HG03521 (cell line): ENCODE measurements around the gene CYP27C1.

Experiments
- ATAC-seq: cut with Tn5 transposase; IDR thresholded peaks from one replicate; pipeline ENCODE4 v1.9.1; 2021; ENCODE audit warnings: mild to moderate bottlenecking, moderate library complexity; ENCODE audit not compliant: unreplicated experiment

CYP27C1 gene

GRCh38 chr2:127195140-127196074 lies 24.7 kb downstream of the CYP27C1 start:
- no peak for ATAC-seq

GRCh38 chr2:127194447-127194846 lies 25.7 kb downstream of the CYP27C1 start:
- no peak for ATAC-seq

GRCh38 chr2:127193967-127194280 lies 26.2 kb downstream of the CYP27C1 start:
- no peak for ATAC-seq

DNA sequence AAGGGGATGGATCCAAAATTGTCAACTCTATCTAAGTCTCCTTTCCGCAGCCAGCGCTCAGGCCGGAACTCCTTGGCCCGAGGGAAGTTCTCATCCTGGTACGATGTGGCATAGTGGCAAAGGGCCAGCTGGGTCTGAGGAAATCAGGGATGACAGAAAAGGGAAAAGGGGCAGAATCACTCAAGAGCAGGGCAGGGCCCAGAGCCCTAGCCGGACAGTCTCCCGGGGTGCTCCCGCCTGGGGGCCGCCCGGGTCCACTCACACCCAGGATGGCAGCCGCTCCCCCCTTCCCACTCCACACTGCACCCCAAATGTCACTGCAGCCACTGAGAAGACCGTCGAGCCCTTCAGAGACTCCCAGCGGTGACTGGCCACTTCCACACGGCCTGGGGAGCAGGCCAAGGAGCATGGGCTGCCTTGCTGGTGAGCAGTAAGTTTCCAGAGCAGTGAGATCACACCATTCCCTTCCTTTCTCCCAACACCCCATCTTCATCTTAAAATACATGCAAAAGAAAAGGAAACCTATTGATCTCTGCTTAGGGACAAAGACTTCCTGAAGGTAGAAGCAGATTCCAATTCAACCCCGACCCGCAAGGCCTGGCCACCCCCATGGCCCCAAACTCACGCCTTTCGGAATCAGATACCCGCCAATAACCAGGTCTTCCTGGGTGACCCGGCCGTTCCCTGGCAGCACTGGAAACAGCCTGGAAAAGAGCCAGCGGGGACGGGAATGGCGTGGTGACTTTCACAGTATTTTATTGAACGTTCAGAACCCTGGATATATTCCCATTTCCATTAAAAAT lies 26.7 kb downstream of the CYP27C1 start:
- ATAC-seq, result no peak

GRCh38 chr2:127191331-127192219 lies 28.5 kb downstream of the CYP27C1 start:
- no peak for ATAC-seq

GRCh38 chr2:127188797-127189196 lies 31.3 kb downstream of the CYP27C1 start:
- no peak for ATAC-seq

DNA sequence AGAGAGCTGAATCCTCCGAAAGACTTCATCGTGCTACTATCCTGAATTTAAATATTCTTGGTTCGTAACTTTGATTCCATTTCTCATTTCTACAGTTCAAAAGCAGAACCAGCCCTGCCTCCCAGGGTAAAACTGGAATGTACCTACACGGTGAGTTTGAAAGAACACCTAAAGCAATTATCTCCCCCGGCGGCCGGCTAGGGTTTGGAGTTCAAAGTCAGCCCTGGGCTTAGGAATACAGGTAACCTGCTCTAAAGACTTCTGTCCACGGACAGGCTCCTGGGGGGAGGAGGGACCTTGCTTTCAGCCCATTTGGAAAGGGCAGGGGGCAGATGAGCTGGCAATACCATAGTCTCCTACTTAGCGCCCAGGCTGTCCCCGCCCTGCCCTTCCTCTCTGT lies 32.3 kb downstream of the CYP27C1 start:
- ATAC-seq, result no peak

- ATAC-seq, result no peak
These were observed 32.9 kb downstream of the CYP27C1 start for GRCh38 chr2:127187081-127187775.

DNA sequence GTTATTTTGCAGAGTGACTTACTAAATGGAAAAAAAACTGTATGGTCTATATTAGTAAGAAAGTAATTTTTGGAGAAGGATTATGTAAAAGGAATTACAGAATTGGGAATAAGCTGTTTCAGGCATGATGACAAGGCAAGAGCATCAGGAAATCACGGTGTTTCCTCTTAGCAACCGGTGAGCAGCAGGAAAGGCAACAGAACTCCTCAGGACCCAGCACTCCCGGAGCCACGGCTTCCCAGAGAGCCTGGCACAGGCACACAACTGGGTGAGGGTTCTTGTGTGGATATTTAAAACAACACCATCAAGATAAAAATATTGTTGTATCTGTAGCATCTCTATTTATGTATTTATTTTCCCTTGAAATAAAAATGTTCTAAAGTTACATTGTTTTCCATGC lies 34.4 kb downstream of the CYP27C1 start:
- no peak for ATAC-seq

DNA sequence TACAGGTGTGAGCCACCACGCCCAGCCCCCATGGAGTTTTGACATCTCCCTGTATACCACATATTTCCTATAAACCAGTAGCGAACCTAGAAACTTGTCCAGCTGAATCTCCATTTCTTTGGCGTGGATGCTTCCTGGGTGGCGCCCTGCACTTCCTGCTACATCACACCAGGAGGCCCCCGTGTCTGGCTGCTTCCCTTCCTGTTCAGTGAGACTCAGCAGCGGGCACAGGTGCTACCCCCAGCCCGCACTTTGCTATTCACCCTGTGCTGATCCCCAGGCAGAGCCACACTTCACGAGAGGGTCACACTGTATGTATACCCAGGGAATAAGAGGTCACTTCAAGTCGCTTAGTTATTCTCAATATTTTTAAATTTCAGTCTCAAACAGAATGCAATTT lies 35.0 kb downstream of the CYP27C1 start:
- no peak for ATAC-seq

DNA sequence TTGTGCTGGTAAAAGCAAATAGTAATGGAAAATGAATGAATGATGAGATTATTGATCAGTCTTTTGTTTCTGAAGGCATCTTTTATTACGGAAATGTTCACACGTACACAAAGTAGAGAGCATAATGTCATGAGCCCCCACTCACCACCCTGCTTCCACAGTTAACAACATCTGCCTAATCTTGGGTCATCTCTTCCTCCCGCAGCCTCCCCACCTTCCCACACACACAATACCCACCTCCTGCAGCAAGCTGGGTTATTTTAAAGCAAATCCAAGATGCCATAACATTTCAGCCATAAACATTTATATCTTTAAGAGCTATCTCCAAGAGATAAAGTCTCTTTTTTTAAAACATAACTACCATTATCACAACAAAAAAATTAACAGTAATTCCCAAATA lies 36.3 kb downstream of the CYP27C1 start:
- ATAC-seq, result no peak

- ATAC-seq, result no peak
These were observed 37.3 kb downstream of the CYP27C1 start for GRCh38 chr2:127182626-127183458.

GRCh38 chr2:127181851-127182250 lies 38.2 kb downstream of the CYP27C1 start:
- ATAC-seq, result no peak

DNA sequence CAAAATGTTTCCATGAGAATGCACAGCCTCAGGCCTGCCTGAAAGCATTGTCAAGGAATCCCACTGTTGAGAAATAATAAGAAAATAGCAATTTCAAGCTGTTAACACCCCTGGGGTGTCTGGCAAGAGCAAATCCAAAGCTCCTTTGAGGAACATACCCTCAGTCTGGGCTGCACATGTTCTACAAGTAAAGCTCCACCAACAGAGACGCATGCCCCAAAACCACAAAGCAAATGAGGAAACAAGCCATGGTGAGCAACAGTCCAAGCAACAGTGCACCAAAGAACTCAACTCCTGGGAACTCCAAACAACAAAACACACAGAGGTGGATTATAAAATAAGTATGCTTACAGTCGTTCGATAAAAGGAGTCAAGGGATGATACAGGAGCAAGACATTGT lies 40.3 kb downstream of the CYP27C1 start:
- no peak for ATAC-seq

DNA sequence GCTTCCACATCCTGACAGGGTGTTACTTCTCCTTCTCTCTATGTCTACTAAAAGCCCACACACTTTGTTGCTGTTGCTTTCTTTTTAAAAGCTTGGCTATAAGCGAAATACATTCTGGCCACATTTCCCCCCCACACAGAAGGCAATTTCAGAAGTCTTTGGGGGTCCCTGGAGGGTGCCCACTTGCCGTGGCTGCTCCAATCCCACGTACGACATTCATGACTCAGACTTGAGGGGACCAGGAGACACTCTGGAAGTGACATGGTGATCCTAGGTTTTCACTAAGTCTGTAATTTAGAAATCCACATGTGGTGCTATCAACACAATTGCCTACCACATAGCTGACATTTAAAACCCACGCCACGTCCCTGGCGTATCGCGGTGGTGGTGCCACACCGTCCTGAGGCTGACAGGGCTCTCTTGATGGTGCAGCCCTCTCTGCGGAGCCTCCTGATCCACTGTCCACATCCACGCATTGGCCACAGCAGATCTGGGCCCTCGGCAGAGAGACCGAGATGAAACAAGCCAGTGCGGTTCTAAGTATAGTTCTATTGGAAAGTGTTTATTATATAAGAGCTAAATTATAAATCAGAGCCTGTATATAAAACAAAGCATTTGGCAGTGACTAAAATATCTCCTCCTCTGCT lies 42.4 kb downstream of the CYP27C1 start:
- ATAC-seq, result no peak

DNA sequence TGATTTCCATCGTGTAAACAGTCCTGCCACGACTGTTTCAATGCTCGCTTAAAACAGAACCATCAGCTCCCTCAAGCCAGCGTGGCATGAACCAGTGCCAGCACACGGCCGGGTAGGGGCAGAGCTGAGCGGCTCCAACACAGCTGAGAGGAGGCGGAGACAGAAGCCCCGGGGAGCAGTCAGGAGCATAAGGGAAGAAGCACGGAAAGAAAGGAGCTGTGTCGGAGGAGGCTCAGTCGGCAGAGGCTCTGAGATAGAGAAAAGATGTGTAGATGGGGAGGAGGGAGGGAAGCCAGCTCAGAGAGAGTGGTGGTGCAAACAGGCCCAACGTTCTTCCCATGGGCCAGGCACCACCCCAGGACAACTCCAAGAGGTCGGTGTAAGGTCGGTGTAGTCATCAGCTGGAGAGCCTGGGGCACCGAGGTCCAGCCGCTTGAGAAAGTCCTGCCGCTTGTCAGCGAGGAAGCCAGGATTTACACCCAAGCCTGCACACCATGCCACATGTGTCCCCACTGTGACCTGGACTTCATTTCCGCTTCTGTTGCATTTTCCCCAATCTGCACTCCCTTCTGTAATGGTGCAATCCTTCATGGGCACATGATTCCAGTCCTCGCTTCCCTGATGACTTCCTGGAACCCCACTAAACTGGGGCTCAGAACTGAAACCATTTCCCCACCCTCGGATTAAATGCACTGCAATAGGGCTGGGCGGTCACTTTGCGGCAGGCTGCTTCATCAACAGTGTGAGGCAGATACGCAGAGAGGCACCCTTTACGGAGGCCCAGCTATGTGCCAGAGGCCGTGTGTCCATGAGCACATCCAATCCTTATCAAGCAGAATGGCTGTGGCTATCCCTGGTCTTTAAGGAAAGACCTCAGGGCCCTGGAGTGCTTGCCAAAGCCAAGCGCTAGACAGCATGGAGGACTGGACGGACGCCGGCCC lies 43.5 kb downstream of the CYP27C1 start:
- no peak for ATAC-seq

DNA sequence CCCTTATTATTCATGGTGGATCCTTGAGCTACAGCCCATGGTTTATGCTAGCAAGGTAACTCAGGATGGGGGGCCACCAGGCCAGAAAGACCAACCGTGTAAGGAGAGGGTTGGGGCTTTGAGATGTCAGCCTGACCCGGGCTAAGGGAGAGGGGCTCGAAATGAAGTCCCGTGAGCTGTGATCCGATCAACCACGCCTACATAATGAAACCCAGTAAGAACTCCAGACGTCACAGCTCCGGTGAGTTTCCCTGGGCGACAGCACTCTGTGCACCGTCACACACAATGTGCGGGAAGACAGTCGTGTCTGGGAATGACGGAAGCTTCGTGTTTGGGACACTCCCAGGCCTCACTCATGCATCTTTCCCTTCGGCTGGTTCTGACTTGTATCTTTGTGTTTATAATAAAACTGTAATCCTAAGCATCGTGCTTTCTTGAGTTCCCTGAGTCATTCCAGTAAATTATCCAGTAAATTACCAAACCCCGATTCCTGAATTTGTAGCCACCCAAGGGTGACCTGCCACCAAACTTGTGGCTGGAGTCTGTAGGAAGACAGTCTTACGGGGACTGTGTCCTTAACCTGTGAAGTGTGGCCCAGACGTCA lies 44.2 kb downstream of the CYP27C1 start:
- no peak for ATAC-seq
